GM06990 (cell line): ENCODE data around the gene TCF4.

Experiments used
- DNase-seq: peaks from one replicate; pipeline ENCODE4 v3.0.0-alpha.2; 2011; ENCODE audit not compliant: insufficient read length; ENCODE audit errors: extremely low read depth
- H3K27me3 ChIP-seq: replicated peaks from 2 replicates; pipeline ENCODE4 v1.6.0; 2011; ENCODE audit warnings: low read length; ENCODE audit not compliant: control insufficient read depth, insufficient read depth
- H3K36me3 ChIP-seq: 2 replicates; pipeline ENCODE4 v1.5.1; 2011; ENCODE audit warnings: low read length; ENCODE audit not compliant: control insufficient read depth, insufficient read depth
- H3K4me3 ChIP-seq: replicated peaks from 2 replicates; pipeline ENCODE4 v1.5.1; 2011; ENCODE audit warnings: low read depth, mild to moderate bottlenecking, control low read depth, low read length
- CTCF ChIP-seq: IDR thresholded peaks from 2 replicates; pipeline ENCODE4 v1.5.1; 2011; ENCODE audit warnings: low read length, control low read depth, mild to moderate bottlenecking, inconsistent platforms; ENCODE audit not compliant: insufficient read depth, poor library complexity, severe bottlenecking

The TCF4 gene

GRCh38 chr18:55546851-55547704, 40.9 kb downstream of the TCF4 start:
- TF ChIP-seq CTCF = no peak
- Histone ChIP-seq H3K27me3 (no peaks in the 10 kb centered on the region), H3K36me3 (no peaks in the 10 kb centered on the region), H3K4me3 (no peak overlapping the region)
- DNase-seq = no peak

GRCh38 chr18:55544014-55544413, 44.0 kb downstream of the TCF4 start:
- no peak overlapping the region for H3K4me3 ChIP-seq
- no peaks in the 10 kb centered on the region for H3K36me3 ChIP-seq
- TF ChIP-seq CTCF = no peak
- DNase-seq = no peak
- no peaks in the 10 kb centered on the region for H3K27me3 ChIP-seq

- Histone ChIP-seq H3K4me3 (no peak overlapping the region), H3K36me3 (no peaks in the 10 kb centered on the region), H3K27me3 (no peaks in the 10 kb centered on the region)
- TF ChIP-seq CTCF = no peak
- no peak for DNase-seq
Observed at GRCh38 chr18:55543130-55543704, 44.8 kb downstream of the TCF4 start.

GRCh38 chr18:55541571-55541970, 46.4 kb downstream of the TCF4 start:
- H3K36me3 ChIP-seq = no peaks in the 10 kb centered on the region
- no peak overlapping the region for H3K4me3 ChIP-seq
- no peak for TF ChIP-seq CTCF
- DNase-seq = no peak
- no peaks in the 10 kb centered on the region for H3K27me3 ChIP-seq

GRCh38 chr18:55539240-55539639, 48.8 kb downstream of the TCF4 start:
- no peak for DNase-seq
- H3K4me3 ChIP-seq = no peak overlapping the region
- H3K27me3 ChIP-seq = no peaks in the 10 kb centered on the region
- no peak for TF ChIP-seq CTCF
- no peaks in the 10 kb centered on the region for H3K36me3 ChIP-seq
